NCI-H1092 treated with DMSO at 0.1 percent for 48 hours (cell line): Measurements from ENCODE around the gene GPC2.
"Not testable (repeated sequence)": the region's sequence is repeated elsewhere in the genome, so short reads cannot be mapped to it uniquely, and the experiment has no call there.

ENCODE experiments used
- DNase-seq: peaks from one replicate; lab custom pipeline; 2025; lab: John Stamatoyannopoulos, UW

The GPC2 gene

DNA sequence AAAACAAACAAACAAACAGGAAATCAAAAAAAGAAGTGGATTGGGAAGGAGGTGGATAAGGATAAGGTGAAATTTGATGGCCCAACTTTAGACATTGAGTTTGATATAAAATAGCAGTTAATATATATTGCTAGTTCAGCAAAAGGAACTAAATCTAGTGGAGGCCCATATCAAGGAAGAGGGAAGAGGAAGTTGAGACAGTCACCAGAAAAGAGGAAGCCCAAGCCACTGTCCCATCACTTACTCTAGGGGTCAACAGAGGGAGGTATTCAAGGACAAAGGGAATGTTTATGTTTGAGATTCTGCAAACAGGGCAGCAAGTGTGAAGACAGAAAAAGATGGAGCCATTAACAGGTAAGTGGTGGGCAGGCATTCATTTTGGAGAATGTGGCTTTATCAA, 24.8 kb downstream of the GPC2 start:
- no peak for DNase-seq

- DNase-seq: peak; percentile 99
These were observed 28.4 kb downstream of the GPC2 start, which contains the start of gene LAMTOR4 for GRCh38 chr7:100148559-100149328. LAMTOR4 (plus strand) TSS chr7:100148918; CDS start chr7:100148973, 55 bp downstream.

DNA sequence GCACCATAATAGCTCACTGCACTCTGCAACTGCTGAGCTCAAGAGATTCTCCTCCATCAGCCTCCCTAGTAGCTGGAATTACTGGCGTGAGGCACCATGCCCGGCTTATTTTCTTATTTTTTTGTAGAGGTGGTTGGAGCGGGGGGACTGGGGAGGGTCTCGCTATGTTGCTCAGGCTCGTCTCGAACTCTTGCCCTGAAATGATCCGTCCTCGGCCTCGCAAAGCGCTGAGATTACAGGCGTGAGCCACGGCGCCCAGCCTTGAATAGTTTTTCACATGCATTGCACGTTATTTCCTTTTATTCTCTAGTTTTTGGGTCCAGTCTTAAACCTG, 29.0 kb downstream of the GPC2 start:
- no peak for DNase-seq

- no peak for DNase-seq
These were observed 29.9 kb downstream of the GPC2 start for GRCh38 chr7:100147278-100147677.

DNA sequence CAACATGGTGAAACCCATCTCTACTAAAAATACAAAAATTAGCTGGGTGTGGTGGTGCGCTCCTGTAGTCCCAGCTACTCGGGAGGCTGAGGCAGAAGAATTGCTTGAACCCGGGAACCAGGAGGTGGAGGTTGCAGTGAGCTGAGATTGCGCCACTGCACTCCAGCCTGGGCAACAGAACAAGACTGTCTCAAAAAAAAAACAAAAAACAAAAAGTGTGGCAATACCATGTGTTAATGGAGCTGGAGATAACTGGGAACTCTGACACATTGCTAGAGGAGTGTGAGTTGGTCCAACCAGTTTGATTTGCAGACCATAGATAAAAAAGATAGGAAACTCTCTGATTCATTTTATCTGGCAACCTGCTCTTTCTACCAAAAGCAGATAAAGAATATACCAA, 30.8 kb downstream of the GPC2 start:
- DNase-seq: not testable (repeated sequence)

GRCh38 chr7:100142461-100142860, 34.7 kb downstream of the GPC2 start:
- no peak for DNase-seq

DNA sequence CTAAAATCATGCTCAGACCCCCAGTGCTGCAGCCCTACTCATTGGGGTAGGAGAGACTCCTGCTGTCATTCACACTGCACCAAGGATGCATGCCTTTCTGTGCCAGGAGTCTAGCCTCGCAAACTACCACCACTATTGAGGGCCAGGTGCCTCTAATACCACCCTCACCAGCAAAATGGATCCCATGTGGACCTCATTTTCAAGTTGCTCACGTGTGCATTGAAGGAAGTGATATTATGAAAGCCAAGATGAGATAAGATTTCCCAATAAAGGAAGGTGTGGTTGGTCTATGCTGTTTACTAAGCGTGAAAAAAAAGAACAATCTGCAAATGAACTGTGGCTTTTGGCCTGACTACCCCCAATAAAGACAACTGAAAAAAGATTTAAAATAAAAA, 35.6 kb downstream of the GPC2 start:
- DNase-seq: no peak

- DNase-seq: no peak
These were observed 39.1 kb downstream of the GPC2 start for GRCh38 chr7:100137851-100138760.

GRCh38 chr7:100132697-100133151, 44.5 kb downstream of the GPC2 start:
- peak; percentile 62 for DNase-seq

DNA sequence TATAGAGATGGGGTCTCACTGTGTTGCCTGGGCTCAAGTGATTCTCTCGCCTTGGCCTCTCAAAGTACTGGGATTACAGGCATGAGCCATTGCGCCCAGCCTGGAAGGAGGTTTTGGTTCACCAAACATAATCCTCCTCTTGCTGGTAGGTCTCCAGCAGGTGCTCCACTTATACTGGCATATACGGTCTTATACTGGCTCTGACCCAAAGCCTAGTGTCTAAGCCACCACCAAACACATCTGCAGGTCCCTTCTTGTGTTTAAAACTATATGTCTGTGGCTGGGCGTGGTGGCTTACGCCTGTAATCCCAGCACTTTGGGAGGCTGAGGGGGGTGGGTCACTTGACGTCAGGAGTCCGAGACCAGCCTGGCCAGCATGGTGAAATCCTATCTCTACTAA, 45.1 kb downstream of the GPC2 start:
- DNase-seq: peak; percentile 10

GRCh38 chr7:100130608-100131453, 46.4 kb downstream of the GPC2 start:
- peak; percentile 80 for DNase-seq

GRCh38 chr7:100130220-100130607, 47.0 kb downstream of the GPC2 start:
- not testable (repeated sequence) for DNase-seq

DNA sequence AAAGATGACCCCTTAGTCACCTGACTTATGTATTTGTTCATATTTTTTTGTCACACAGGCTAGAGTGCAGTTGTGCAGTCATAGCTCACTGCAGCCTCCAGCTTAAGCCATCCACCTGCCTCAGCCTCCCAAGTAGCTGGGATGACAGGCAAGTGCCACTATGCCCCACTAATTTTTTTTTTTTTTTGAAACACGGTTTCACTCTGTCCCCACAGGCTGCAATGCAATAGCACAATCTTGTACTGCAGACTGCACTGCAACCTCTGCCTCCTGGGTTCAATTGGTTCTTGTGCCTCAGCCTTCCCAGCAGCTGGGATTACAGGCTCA, 48.6 kb downstream of the GPC2 start:
- no peak for DNase-seq

GRCh38 chr7:100127866-100128636, 49.1 kb downstream of the GPC2 start:
- DNase-seq: no peak

DNA sequence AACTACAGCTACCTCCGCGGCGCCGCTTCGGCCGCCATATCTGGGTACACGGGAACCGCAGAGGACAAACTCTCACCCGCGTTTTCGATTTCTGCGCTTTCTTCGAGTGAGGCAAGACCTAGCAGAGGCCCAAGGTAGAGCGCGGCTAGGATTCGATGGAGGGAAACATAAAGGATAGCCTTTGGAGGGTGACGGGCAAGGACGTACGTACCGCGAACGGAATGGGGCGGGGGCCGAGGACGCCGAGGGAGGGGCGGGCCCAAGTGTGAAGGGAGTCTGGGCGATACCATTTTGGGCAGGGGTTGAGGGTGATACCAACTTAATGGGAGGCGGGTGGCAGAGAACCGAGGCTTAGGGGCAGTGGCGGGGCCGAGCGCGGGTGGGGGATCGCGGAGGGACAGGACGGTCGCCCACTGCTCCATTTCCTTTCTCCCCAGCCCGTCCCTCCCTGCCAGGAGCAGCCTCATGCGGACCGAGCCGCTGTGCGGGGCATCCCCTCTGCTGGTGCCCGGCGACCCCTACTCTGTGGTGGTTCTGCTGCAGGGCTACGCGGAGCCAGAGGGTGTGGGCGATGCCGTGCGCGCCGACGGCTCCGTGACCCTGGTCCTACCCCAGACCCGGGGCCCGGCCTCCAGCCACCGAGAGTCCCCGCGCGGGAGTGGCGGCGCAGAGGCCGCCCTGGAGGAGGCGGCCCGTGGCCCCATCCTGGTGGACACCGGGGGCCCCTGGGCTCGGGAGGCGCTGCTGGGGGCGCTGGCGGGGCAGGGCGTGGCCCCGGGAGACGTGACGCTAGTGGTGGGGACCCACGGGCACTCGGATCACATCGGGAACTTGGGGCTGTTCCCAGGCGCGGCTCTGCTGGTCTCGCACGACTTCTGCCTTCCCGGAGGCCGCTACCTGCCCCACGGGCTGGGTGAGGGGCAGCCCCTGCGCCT, 50.0 kb downstream of the GPC2 start, which contains the start of gene MBLAC1:
Gene MBLAC1 (plus strand): TSS at position 37 of the 935 bp plus-strand sequence. CDS start 429 bp downstream, at position 466.
- DNase-seq: peak; percentile 94

DNA sequence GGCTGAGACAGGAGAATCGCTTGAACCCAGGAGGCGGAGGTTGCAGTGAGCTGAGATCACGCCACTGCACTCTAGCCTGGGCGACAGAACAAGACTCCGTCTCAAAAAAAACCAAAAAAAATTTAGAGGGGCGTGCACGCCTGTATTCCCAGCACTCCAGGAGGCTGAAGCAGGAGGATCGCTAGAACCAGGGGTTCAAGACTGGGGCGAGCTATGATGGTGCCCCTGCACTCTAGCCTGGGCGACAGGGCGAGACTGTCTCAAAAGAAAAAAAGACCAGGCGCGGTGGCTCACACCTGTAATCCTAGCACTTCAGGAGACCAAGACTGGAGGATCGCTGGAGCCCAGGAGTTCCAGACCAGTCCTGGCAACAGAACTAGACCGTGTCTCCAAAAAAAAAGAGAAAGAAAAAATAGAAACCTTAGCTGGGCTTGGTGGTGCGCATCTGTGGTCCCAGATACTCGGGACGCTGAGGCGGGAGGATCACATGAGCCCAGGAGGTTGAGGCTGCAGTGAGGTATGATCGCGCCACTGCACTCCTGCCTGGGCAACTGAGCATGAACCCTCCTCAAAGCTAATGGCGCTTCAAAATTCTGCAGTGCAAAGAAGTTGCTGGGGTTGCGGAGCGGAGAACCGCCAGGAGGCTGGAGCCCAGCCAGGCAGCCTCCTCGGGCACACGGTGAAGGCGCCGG, 50.8 kb downstream of the GPC2 start:
- peak; percentile 77 for DNase-seq

DNA sequence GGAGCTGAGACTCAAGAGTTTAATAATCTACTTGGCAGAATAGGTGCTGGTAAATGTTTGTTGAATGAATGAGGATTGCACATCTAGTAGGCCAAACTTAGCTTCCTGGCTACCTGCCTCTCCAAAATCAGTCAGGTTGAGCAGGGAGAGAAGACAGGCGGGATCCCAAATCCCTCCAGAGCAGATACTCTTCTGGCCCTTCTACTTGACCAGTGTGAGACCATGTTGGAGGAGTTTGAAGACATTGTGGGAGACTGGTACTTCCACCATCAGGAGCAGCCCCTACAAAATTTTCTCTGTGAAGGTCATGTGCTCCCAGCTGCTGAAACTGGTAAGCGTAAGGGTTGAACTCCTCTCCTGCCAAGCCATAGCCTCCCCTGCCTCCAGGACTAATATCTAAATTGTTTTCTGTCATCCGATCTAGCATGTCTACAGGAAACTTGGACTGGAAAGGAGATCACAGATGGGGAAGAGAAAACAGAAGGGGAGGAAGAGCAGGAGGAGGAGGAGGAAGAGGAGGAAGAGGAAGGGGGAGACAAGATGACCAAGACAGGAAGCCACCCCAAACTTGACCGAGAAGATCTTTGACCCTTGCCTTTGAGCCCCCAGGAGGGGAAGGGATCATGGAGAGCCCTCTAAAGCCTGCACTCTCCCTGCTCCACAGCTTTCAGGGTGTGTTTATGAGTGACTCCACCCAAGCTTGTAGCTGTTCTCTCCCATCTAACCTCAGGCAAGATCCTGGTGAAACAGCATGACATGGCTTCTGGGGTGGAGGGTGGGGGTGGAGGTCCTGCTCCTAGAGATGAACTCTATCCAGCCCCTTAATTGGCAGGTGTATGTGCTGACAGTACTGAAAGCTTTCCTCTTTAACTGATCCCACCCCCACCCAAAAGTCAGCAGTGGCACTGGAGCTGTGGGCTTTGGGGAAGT, 52.6 kb downstream of the GPC2 start:
- DNase-seq: no peak

DNA sequence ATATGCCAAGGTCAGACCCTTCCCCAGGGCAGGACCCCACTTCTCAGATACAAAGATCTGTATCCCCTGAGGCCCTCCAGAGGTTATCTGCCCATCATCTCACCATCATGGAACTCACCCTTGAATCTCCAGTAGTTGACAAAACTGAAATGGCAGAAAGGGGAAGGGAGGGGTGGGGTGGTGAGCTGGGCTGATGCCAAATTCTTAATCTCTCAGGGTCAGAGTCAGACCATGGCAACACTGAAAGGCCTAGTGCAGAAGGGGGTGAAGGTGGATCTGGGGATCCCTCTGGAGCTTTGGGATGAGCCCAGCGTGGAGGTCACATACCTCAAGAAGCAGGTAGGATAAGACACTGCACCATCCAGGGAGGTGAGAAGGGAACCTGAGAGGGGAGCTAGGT, 54.6 kb downstream of the GPC2 start:
- DNase-seq: no peak
